ENCODE data around the gene C10orf105. TPM values are rescaled to one million over a fixed set of nuclear protein-coding genes. Genes with fewer than 3 reads are reported as not detected.
A peak's percentile ranks its signal among the peaks of the same experiment; 100 is the strongest.

Gene C10orf105
- total and polyA plus RNA-seq, 11 donors: 0.03 to 0.57 (median 0.08) TPM; not detected in 6

- 75 to 85% (median 79%) methylated on average over 11 to 13 of the region's 13 CpGs for WGBS, 4 donors
- TF ChIP-seq POLR2A (IDR thresholded peaks at IDR 0.05): no peak
- no peak for TF ChIP-seq CTCF (IDR thresholded peaks at IDR 0.05)
- no peaks in the 10 kb centered on the region for H3K27me3 ChIP-seq
- peaks cover 0 to 49% (median 17%) of the 10 kb centered on the region in 12 donors for H3K4me1 ChIP-seq
- H3K4me3 ChIP-seq: no peak overlapping the region
- H3K36me3 ChIP-seq: no peaks in the 10 kb centered on the region
- H3K27ac ChIP-seq: peak overlapping the region in 1 of 12 donors; percentile 29
- intact Hi-C loops (cut with DNase I): no loop called here
- H3K9me3 ChIP-seq: no peaks in the 10 kb centered on the region
- DNase-seq (no peak), ATAC-seq (no peak)
These were observed 33.9 kb downstream of the C10orf105 start for GRCh38 chr10:71685554-71686232.

GRCh38 chr10:71684356-71685173 is 35.0 kb downstream of the C10orf105 start:
- DNase-seq (peak in 3 of 5 donors; percentile 33 to 51 (median 34)), ATAC-seq (peak in 3 of 4 donors; percentile 27 to 56 (median 45))
- Histone ChIP-seq H3K36me3 (no peaks in the 10 kb centered on the region), H3K4me1 (peaks cover 0 to 57% (median 24%) of the 10 kb centered on the region in 12 donors), H3K27me3 (no peaks in the 10 kb centered on the region), H3K4me3 (no peak overlapping the region), H3K27ac (peak overlapping the region in 3 of 12 donors; percentile 32 to 61 (median 34)), H3K9me3 (no peaks in the 10 kb centered on the region)
- 81 to 87% (median 83%) methylated on average over 7 of the region's 7 CpGs for WGBS, 4 donors
- intact Hi-C loops (cut with DNase I): no loop called here
- no peak for TF ChIP-seq POLR2A (IDR thresholded peaks at IDR 0.05)
- TF ChIP-seq CTCF (IDR thresholded peaks at IDR 0.05): peak in 2 of 12 donors; percentile 16 to 20

- peak overlapping the region in 8 of 12 donors; percentile 7 to 61 (median 34) for H3K27ac ChIP-seq
- ATAC-seq (peak in 2 of 4 donors; percentile 19 to 38), DNase-seq (peak in 2 of 5 donors; percentile 42 to 45)
- no peaks in the 10 kb centered on the region for H3K27me3 ChIP-seq
- H3K36me3 ChIP-seq: no peaks in the 10 kb centered on the region
- no peak for TF ChIP-seq POLR2A (IDR thresholded peaks at IDR 0.05)
- no peak for TF ChIP-seq CTCF (IDR thresholded peaks at IDR 0.05)
- H3K4me1 ChIP-seq: peaks cover 5 to 69% (median 29%) of the 10 kb centered on the region in 12 donors
- WGBS, 4 donors: 66 to 75% (median 69%) methylated on average over 7 of the region's 7 CpGs
- no peak overlapping the region for H3K4me3 ChIP-seq
- intact Hi-C loops (cut with DNase I): no loop called here
- H3K9me3 ChIP-seq: no peaks in the 10 kb centered on the region
These were observed 36.3 kb downstream of the C10orf105 start for GRCh38 chr10:71683301-71683700.

- TF ChIP-seq POLR2A (IDR thresholded peaks at IDR 0.05) (no peak), CTCF (IDR thresholded peaks at IDR 0.05) (no peak)
- no peaks in the 10 kb centered on the region for H3K27me3 ChIP-seq
- H3K9me3 ChIP-seq: no peaks in the 10 kb centered on the region
- no peak for DNase-seq
- 93 to 96% (median 95%) methylated on average over 5 of the region's 5 CpGs for WGBS, 4 donors
- peak overlapping the region in 6 of 12 donors; percentile 22 to 61 (median 37) for H3K27ac ChIP-seq
- peaks cover 5 to 66% (median 27%) of the 10 kb centered on the region in 12 donors for H3K4me1 ChIP-seq
- H3K4me3 ChIP-seq: no peak overlapping the region
- ATAC-seq: no peak
- intact Hi-C loops (cut with DNase I): no loop called here
- H3K36me3 ChIP-seq: no peaks in the 10 kb centered on the region
These were observed 37.6 kb downstream of the C10orf105 start for GRCh38 chr10:71681977-71682376.

Data from heart left ventricle (tissue), 16 donors.